ENCODE results near the gene KCNN3. TPM values are rescaled to one million over a fixed set of nuclear protein-coding genes. Genes with fewer than 3 reads are reported as not detected.

Gene KCNN3
- total and polyA plus RNA-seq, 2 of the 13 experiments (the other 11 are each of a cell fraction or from before 2014, with no cell fraction given): not detected

DNA sequence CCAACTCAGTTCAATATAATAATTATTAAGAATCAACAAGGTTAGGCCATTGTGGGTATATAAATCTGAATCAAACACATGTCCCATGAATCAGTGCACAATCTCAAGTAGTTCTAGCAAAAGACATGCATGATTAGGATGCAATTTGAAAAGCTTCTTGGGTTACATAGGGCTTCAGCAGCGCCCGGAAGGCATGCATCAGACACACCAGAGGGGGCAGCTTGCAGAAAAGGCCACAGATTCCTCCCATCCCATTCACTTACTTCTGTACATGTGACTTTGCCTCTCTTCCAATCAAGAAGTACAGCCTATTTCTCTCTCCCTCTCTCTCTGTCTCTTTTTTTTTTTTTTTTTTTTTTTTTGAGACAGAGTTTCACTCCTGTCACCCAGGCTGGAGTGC is 91.8 kb downstream of the KCNN3 start:
- H2AFZ ChIP-seq (ENCODE audit: low read length): no peak overlapping the region
- 75% methylated on average over 2 of the region's 2 CpGs for WGBS (ENCODE audit: low lambda C conversion rate)
- peaks cover 8 to 31% of the 10 kb centered on the region in 2 experiments; a peak in 4 of 5 replicates for H3K27me3 ChIP-seq (ENCODE audit: control insufficient read depth in 1 of 2, insufficient read depth in 2 of 2, low read length in 2 of 2)
- no peaks in the 10 kb centered on the region for H3K36me3 ChIP-seq (replicated peaks in 1 of 2; ENCODE audit: control insufficient read depth in 1 of 2, insufficient read depth in 2 of 2, low read length in 2 of 2)
- intact Hi-C loops (cut with micrococcal nuclease; ENCODE audit: unreplicated experiment): no loop called here
- no peak overlapping the region for H3K27ac ChIP-seq (ENCODE audit: extremely low read length, insufficient read depth, low read length)
- H3K9me3 ChIP-seq (ENCODE audit: low read length): peaks cover 8% of the 10 kb centered on the region; the same call in 1 of the 2 replicates
- ChIA-PET CTCF (ENCODE audit: low intra/inter-chr PET ratio, low total read pairs) (no interaction called here), POLR2A (no interaction called here)
- no peaks in the 10 kb centered on the region for H4K20me1 ChIP-seq (ENCODE audit: insufficient read depth, low read length)
- no peaks in the 10 kb centered on the region for H3K4me1 ChIP-seq (ENCODE audit: insufficient read depth, low read length)
- FAIRE-seq (no peak), ATAC-seq (no peak), DNase-seq (ENCODE audit: low spot score) (no peak)
- H3K4me3 ChIP-seq (replicated peaks in 1 of 3; ENCODE audit: insufficient read depth in 1 of 3, low read depth in 2 of 3, low read length in 3 of 3): no peak overlapping the region
- BruUV-seq (replicated peaks): no TSS peak
- no peak overlapping the region for H3K4me2 ChIP-seq (ENCODE audit: low read depth, low read length)
- in situ Hi-C loops (cut with HindIII; ENCODE audit: extremely low pct_ligation_motif_present, low pct_unique_long_range_greater_than_20kb): no loop called here
- H3K79me2 ChIP-seq (ENCODE audit: insufficient read depth, low read length): no peaks in the 10 kb centered on the region
- TF ChIP-seq ZNF282 (IDR thresholded peaks at IDR 0.05; ENCODE audit: partially characterized antibody): no peak
- TF ChIP-seq ZNF3 (CRISPR knock-in tag; IDR thresholded peaks at IDR 0.05): no peak
- no peak for TF ChIP-seq ZNF264 (CRISPR knock-in tag; IDR thresholded peaks at IDR 0.05)
- no peak for TF ChIP-seq ZNF350 (CRISPR knock-in tag; IDR thresholded peaks at IDR 0.05; ENCODE audit: borderline replicate concordance, low read depth)
- TF ChIP-seq KAT2B (IDR thresholded peaks at IDR 0.05; ENCODE audit: borderline replicate concordance, low read depth, low read length): no peak
- no peak for TF ChIP-seq ZFP82 (CRISPR knock-in tag; IDR thresholded peaks at IDR 0.05; ENCODE audit: borderline replicate concordance)
- no peak for TF ChIP-seq MAFG (CRISPR knock-in tag; IDR thresholded peaks at IDR 0.05)
- no peak for TF ChIP-seq DMAP1 (CRISPR knock-in tag; IDR thresholded peaks at IDR 0.05)
- TF ChIP-seq, protein P1, sequence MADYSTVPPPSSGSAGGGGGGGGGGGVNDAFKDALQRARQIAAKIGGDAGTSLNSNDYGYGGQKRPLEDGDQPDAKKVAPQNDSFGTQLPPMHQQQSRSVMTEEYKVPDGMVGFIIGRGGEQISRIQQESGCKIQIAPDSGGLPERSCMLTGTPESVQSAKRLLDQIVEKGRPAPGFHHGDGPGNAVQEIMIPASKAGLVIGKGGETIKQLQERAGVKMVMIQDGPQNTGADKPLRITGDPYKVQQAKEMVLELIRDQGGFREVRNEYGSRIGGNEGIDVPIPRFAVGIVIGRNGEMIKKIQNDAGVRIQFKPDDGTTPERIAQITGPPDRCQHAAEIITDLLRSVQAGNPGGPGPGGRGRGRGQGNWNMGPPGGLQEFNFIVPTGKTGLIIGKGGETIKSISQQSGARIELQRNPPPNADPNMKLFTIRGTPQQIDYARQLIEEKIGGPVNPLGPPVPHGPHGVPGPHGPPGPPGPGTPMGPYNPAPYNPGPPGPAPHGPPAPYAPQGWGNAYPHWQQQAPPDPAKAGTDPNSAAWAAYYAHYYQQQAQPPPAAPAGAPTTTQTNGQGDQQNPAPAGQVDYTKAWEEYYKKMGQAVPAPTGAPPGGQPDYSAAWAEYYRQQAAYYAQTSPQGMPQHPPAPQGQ (CRISPR knock-in tag; IDR thresholded peaks at IDR 0.05; ENCODE audit: borderline replicate concordance): no peak
- TF ChIP-seq, protein P2, sequence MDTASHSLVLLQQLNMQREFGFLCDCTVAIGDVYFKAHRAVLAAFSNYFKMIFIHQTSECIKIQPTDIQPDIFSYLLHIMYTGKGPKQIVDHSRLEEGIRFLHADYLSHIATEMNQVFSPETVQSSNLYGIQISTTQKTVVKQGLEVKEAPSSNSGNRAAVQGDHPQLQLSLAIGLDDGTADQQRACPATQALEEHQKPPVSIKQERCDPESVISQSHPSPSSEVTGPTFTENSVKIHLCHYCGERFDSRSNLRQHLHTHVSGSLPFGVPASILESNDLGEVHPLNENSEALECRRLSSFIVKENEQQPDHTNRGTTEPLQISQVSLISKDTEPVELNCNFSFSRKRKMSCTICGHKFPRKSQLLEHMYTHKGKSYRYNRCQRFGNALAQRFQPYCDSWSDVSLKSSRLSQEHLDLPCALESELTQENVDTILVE (CRISPR knock-in tag; IDR thresholded peaks at IDR 0.05): no peak
- no peak for TF ChIP-seq ZNF616 (CRISPR knock-in tag; IDR thresholded peaks at IDR 0.05; ENCODE audit: low read depth)
- no peak for TF ChIP-seq ZKSCAN8 (CRISPR knock-in tag; IDR thresholded peaks at IDR 0.05; ENCODE audit: borderline replicate concordance)
- TF ChIP-seq ZNF558 (CRISPR knock-in tag; IDR thresholded peaks at IDR 0.05; ENCODE audit: borderline replicate concordance): no peak
- TF ChIP-seq NFE2 (CRISPR knock-in tag; IDR thresholded peaks at IDR 0.05): no peak
- TF ChIP-seq, protein P3, sequence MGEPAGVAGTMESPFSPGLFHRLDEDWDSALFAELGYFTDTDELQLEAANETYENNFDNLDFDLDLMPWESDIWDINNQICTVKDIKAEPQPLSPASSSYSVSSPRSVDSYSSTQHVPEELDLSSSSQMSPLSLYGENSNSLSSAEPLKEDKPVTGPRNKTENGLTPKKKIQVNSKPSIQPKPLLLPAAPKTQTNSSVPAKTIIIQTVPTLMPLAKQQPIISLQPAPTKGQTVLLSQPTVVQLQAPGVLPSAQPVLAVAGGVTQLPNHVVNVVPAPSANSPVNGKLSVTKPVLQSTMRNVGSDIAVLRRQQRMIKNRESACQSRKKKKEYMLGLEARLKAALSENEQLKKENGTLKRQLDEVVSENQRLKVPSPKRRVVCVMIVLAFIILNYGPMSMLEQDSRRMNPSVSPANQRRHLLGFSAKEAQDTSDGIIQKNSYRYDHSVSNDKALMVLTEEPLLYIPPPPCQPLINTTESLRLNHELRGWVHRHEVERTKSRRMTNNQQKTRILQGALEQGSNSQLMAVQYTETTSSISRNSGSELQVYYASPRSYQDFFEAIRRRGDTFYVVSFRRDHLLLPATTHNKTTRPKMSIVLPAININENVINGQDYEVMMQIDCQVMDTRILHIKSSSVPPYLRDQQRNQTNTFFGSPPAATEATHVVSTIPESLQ (CRISPR knock-in tag; conservative IDR thresholded peaks at IDR 0.05): no peak
- no peak overlapping the region for H3K9ac ChIP-seq (ENCODE audit: insufficient read depth, low read depth, low read length)

Measured in HepG2 (cell line).